GM20000 (cell line): ENCODE data around the gene GUCY1A2.
A peak's percentile ranks its signal among the peaks of the same experiment; 100 is the strongest.

Experiments
- DNase-seq: peaks from one replicate; pipeline ENCODE4 v3.0.0; 2012; ENCODE audit warnings: low spot score
- CTCF ChIP-seq: IDR thresholded peaks from 2 replicates; pipeline ENCODE4 v1.5.1; 2012; ENCODE audit warnings: mild to moderate bottlenecking, control low read depth; ENCODE audit errors: extremely low read depth, missing control alignments

The GUCY1A2 gene

GRCh38 chr11:107041088-107041444 lies 22.8 kb upstream of the GUCY1A2 start:
- DNase-seq = no peak
- no peak for TF ChIP-seq CTCF

- TF ChIP-seq CTCF = no peak
- no peak for DNase-seq
These were observed 22.3 kb upstream of the GUCY1A2 start for GRCh38 chr11:107040433-107041087.

GRCh38 chr11:107025673-107026072 lies 7.4 kb upstream of the GUCY1A2 start:
- no peak for DNase-seq
- TF ChIP-seq CTCF = no peak

- no peak for TF ChIP-seq CTCF
- no peak for DNase-seq
These were observed 2.3 kb upstream of the GUCY1A2 start for GRCh38 chr11:107020594-107020993.

- TF ChIP-seq CTCF = no peak
These were observed 722 bp upstream of the GUCY1A2 start for GRCh38 chr11:107018902-107019493.

GRCh38 chr11:107017433-107018218 lies 650 bp downstream of the GUCY1A2 start:
- peak; percentile 22 for TF ChIP-seq CTCF
- peak; percentile 73 for DNase-seq

More at GRCh38 chr11:107018902-107019493, 722 bp upstream of the GUCY1A2 start:
- peak; percentile 73 for DNase-seq

GRCh38 chr11:107017104-107017432 lies 1.2 kb downstream of the GUCY1A2 start:
- peak; percentile 8 for DNase-seq
- no peak for TF ChIP-seq CTCF
